Measurements from ENCODE around the gene CCDC170. TPM values are rescaled to one million over a fixed set of nuclear protein-coding genes. Genes with fewer than 3 reads are reported as not detected.
A peak's percentile ranks its signal among the peaks of the same experiment; 100 is the strongest.

The CCDC170 gene
- total RNA-seq, 1 donor from 2014 or later = 0.31 TPM

GRCh38 chr6:151464702-151465101 is 29.1 kb upstream of the CCDC170 start:
- Mint-ChIP-seq H3K27me3 (ENCODE audit: unreplicated experiment) (no peaks in the 10 kb centered on the region), H3K4me3 (ENCODE audit: unreplicated experiment) (no peak overlapping the region), H3K9me3 (ENCODE audit: unreplicated experiment) (no peaks in the 10 kb centered on the region), H3K4me1 (ENCODE audit: unreplicated experiment) (no peaks in the 10 kb centered on the region), H3K27ac (ENCODE audit: unreplicated experiment) (no peak overlapping the region), H3K36me3 (ENCODE audit: low read depth, unreplicated experiment) (peaks cover 7% of the 10 kb centered on the region)
- DNase-seq (ENCODE audit: low spot score) = no peak
- no peak for TF ChIP-seq CTCF (IDR thresholded peaks at IDR 0.05; ENCODE audit: unreplicated experiment)

- Mint-ChIP-seq H3K36me3 (ENCODE audit: low read depth, unreplicated experiment) (no peaks in the 10 kb centered on the region), H3K27ac (ENCODE audit: unreplicated experiment) (no peak overlapping the region), H3K27me3 (ENCODE audit: unreplicated experiment) (no peaks in the 10 kb centered on the region), H3K4me3 (ENCODE audit: unreplicated experiment) (no peak overlapping the region), H3K4me1 (ENCODE audit: unreplicated experiment) (no peaks in the 10 kb centered on the region), H3K9me3 (ENCODE audit: unreplicated experiment) (no peaks in the 10 kb centered on the region)
- peak; percentile 93 for TF ChIP-seq CTCF (IDR thresholded peaks at IDR 0.05; ENCODE audit: unreplicated experiment)
- peak; percentile 31 for DNase-seq (ENCODE audit: low spot score)
Observed at GRCh38 chr6:151475653-151476523, 17.9 kb upstream of the CCDC170 start.

GRCh38 chr6:151477726-151478125 is 16.1 kb upstream of the CCDC170 start:
- TF ChIP-seq CTCF (IDR thresholded peaks at IDR 0.05; ENCODE audit: unreplicated experiment) = no peak
- Mint-ChIP-seq H3K4me3 (ENCODE audit: unreplicated experiment) (no peak overlapping the region), H3K27ac (ENCODE audit: unreplicated experiment) (no peak overlapping the region), H3K9me3 (ENCODE audit: unreplicated experiment) (no peaks in the 10 kb centered on the region), H3K27me3 (ENCODE audit: unreplicated experiment) (no peaks in the 10 kb centered on the region), H3K4me1 (ENCODE audit: unreplicated experiment) (peaks cover 2% of the 10 kb centered on the region), H3K36me3 (ENCODE audit: low read depth, unreplicated experiment) (no peaks in the 10 kb centered on the region)
- no peak for DNase-seq (ENCODE audit: low spot score)

GRCh38 chr6:151478670-151479069 is 15.1 kb upstream of the CCDC170 start:
- Mint-ChIP-seq H3K9me3 (ENCODE audit: unreplicated experiment) (no peaks in the 10 kb centered on the region), H3K4me1 (ENCODE audit: unreplicated experiment) (peaks cover 2% of the 10 kb centered on the region), H3K27me3 (ENCODE audit: unreplicated experiment) (no peaks in the 10 kb centered on the region), H3K36me3 (ENCODE audit: low read depth, unreplicated experiment) (no peaks in the 10 kb centered on the region), H3K4me3 (ENCODE audit: unreplicated experiment) (no peak overlapping the region), H3K27ac (ENCODE audit: unreplicated experiment) (no peak overlapping the region)
- no peak for DNase-seq (ENCODE audit: low spot score)
- TF ChIP-seq CTCF (IDR thresholded peaks at IDR 0.05; ENCODE audit: unreplicated experiment) = no peak

- peaks cover 2% of the 10 kb centered on the region for H3K4me1 Mint-ChIP-seq (ENCODE audit: unreplicated experiment)
- H3K27me3 Mint-ChIP-seq (ENCODE audit: unreplicated experiment) = no peaks in the 10 kb centered on the region
- no peaks in the 10 kb centered on the region for H3K9me3 Mint-ChIP-seq (ENCODE audit: unreplicated experiment)
- no peak for DNase-seq (ENCODE audit: low spot score)
- no peak for TF ChIP-seq CTCF (IDR thresholded peaks at IDR 0.05; ENCODE audit: unreplicated experiment)
- no peaks in the 10 kb centered on the region for H3K36me3 Mint-ChIP-seq (ENCODE audit: low read depth, unreplicated experiment)
- H3K27ac Mint-ChIP-seq (ENCODE audit: unreplicated experiment) = no peak overlapping the region
- H3K4me3 Mint-ChIP-seq (ENCODE audit: unreplicated experiment) = no peak overlapping the region
Observed at GRCh38 chr6:151481786-151482185, 12.0 kb upstream of the CCDC170 start.

Data from endothelial cell (in vitro differentiated cells).